ENCODE measurements around the gene PCBP3. TPM values are rescaled to one million over a fixed set of nuclear protein-coding genes. Genes with fewer than 3 reads are reported as not detected.

The PCBP3 gene
- total RNA-seq, 2 experiments from 2014 or later, result 1.9 to 2.2 TPM

GRCh38 chr21:45940621-45941337, 297.3 kb downstream of the PCBP3 start:
- Mint-ChIP-seq H3K4me3 (no peak overlapping the region), H3K27me3 (no peaks in the 10 kb centered on the region), H3K4me1 (ENCODE audit: low read depth) (no peaks in the 10 kb centered on the region), H3K9me3 (peaks cover 2% of the 10 kb centered on the region), H3K27ac (no peak overlapping the region), H3K36me3 (ENCODE audit: low read depth) (no peaks in the 10 kb centered on the region)
- ChIA-PET CTCF (no interaction called here), POLR2A (interaction anchor here (0.6 kb wide), 1 partner anchor 758 kb away, joined by 3 read pairs; no protein-coding TSS in a partner anchor)
- TF ChIP-seq, protein P1, sequence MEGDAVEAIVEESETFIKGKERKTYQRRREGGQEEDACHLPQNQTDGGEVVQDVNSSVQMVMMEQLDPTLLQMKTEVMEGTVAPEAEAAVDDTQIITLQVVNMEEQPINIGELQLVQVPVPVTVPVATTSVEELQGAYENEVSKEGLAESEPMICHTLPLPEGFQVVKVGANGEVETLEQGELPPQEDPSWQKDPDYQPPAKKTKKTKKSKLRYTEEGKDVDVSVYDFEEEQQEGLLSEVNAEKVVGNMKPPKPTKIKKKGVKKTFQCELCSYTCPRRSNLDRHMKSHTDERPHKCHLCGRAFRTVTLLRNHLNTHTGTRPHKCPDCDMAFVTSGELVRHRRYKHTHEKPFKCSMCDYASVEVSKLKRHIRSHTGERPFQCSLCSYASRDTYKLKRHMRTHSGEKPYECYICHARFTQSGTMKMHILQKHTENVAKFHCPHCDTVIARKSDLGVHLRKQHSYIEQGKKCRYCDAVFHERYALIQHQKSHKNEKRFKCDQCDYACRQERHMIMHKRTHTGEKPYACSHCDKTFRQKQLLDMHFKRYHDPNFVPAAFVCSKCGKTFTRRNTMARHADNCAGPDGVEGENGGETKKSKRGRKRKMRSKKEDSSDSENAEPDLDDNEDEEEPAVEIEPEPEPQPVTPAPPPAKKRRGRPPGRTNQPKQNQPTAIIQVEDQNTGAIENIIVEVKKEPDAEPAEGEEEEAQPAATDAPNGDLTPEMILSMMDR (IDR thresholded peaks at IDR 0.05), result no peak
- ATAC-seq, result no peak
- DNase-seq, result no peak
- intact Hi-C loops (cut with micrococcal nuclease), result no loop called here

- Mint-ChIP-seq H3K27ac (no peak overlapping the region), H3K36me3 (ENCODE audit: low read depth) (no peaks in the 10 kb centered on the region), H3K4me3 (no peak overlapping the region), H3K9me3 (no peaks in the 10 kb centered on the region), H3K27me3 (no peaks in the 10 kb centered on the region), H3K4me1 (ENCODE audit: low read depth) (no peaks in the 10 kb centered on the region)
- no peak for ATAC-seq
- DNase-seq, result no peak
- CTCF ChIA-PET, result no interaction called here
- TF ChIP-seq, protein P1 (IDR thresholded peaks at IDR 0.05), result no peak
- intact Hi-C loops (cut with micrococcal nuclease), result no loop called here
- POLR2A ChIA-PET, result interaction anchor here (0.6 kb wide), 1 partner anchor 758 kb away, joined by 3 read pairs; no protein-coding TSS in a partner anchor
Observed at GRCh38 chr21:45941338-45941710, 297.8 kb downstream of the PCBP3 start.

DNA sequence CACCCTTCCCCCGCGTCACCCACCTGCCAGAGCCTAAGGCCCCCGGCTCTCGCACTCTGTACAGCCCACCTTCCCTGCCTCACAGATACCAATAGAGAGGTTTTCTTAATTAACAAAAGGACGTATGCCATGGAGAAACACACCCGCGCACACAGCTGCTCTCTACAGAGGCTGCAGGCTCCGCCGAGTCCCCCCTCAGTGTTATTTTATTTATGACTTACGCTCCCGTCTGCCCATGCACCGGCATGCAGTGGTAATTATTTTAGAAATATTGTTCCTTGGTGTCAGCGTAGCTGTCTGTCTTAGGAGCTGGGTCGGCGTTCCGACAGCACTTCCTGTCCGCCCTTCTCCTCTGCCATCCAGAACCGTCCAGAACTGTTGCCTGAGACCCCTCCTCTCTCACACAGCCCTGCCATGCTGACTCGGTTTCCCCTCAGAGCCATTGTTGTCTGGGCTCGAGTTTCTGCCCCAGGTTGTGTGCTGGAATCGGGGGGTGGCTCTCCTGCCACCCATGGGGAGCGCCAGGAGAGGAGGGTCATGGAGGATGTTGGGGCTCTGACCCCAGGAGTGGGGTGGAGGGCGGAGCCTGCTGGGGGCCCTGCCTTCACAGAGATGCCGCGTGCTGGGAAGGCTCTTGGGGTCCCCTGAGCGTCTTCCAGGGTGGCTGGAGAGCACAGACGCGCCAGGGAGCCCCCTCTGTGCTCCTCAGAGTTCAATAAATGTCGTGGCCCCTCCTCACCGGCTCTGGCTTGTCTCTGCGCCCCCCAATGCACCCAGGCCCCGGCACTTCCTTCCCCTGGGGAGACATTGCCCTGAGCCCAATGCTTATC, 298.4 kb downstream of the PCBP3 start:
- TF ChIP-seq, protein P1 (IDR thresholded peaks at IDR 0.05), result no peak
- DNase-seq (no peak), ATAC-seq (no peak)
- no peaks in the 10 kb centered on the region for H3K36me3 Mint-ChIP-seq (ENCODE audit: low read depth)
- H3K4me1 Mint-ChIP-seq (ENCODE audit: low read depth), result no peaks in the 10 kb centered on the region
- H3K4me3 Mint-ChIP-seq, result no peak overlapping the region
- ChIA-PET POLR2A (no interaction called here), CTCF (no interaction called here)
- intact Hi-C loops (cut with micrococcal nuclease), result no loop called here
- no peaks in the 10 kb centered on the region for H3K27me3 Mint-ChIP-seq
- H3K27ac Mint-ChIP-seq, result no peak overlapping the region
- H3K9me3 Mint-ChIP-seq, result no peaks in the 10 kb centered on the region

GRCh38 chr21:45942755-45943629, 299.5 kb downstream of the PCBP3 start:
- ATAC-seq, result no peak
- Mint-ChIP-seq H3K27ac (no peak overlapping the region), H3K36me3 (ENCODE audit: low read depth) (no peaks in the 10 kb centered on the region)

More at GRCh38 chr21:45942755-45943629, 299.5 kb downstream of the PCBP3 start:
- intact Hi-C loops (cut with micrococcal nuclease), result no loop called here
- no peaks in the 10 kb centered on the region for H3K9me3 Mint-ChIP-seq
- H3K4me1 Mint-ChIP-seq (ENCODE audit: low read depth), result no peaks in the 10 kb centered on the region
- DNase-seq, result no peak
- no peaks in the 10 kb centered on the region for H3K27me3 Mint-ChIP-seq
- TF ChIP-seq, protein P1 (IDR thresholded peaks at IDR 0.05), result no peak
- CTCF ChIA-PET, result no interaction called here
- no peak overlapping the region for H3K4me3 Mint-ChIP-seq
- POLR2A ChIA-PET, result no interaction called here
